Suprapubic skin (tissue), 4 donors: ENCODE results near the gene DNAJC11. TPM values are rescaled to one million over a fixed set of nuclear protein-coding genes. Genes with fewer than 3 reads are reported as not detected.

ENCODE experiments used
- DNase-seq, 2 donors: peaks; one replicate each; pipeline ENCODE4 v3.0.0-alpha.2; 2019; ENCODE audit warnings: low spot score in 2 of 2
- H3K27ac ChIP-seq: fragments of 200-600 bp; sonication (generic); one replicate; pipeline ENCODE4 v1.5.1; 2019
- H3K27me3 ChIP-seq: fragments of 200-600 bp; sonication (generic); one replicate; pipeline ENCODE4 v1.5.1; 2019
- H3K36me3 ChIP-seq: fragments of 200-600 bp; sonication (generic); one replicate; pipeline ENCODE4 v1.5.1; 2019
- H3K4me1 ChIP-seq: fragments of 200-600 bp; sonication (generic); one replicate; pipeline ENCODE4 v1.5.1; 2019
- H3K4me3 ChIP-seq: fragments of 200-600 bp; sonication (generic); one replicate; pipeline ENCODE4 v1.5.1; 2019; ENCODE audit warnings: mild to moderate bottlenecking
- H3K9me3 ChIP-seq: fragments of 200-600 bp; sonication (generic); one replicate; pipeline ENCODE4 v1.5.1; 2019
- CTCF ChIP-seq, 2 donors: fragments of 200-600 bp in 1 of 2; fragments of 450-650 bp in 1 of 2; sonication (generic) in 1 of 2; IDR thresholded peaks; one replicate each; pipeline ENCODE4 v1.5.1; 2016 to 2019; ENCODE audit warnings: antibody characterized with exemption in 2 of 2, mild to moderate bottlenecking in 1 of 2, moderate library complexity in 1 of 2
- EP300 ChIP-seq: sonication (generic); formaldehyde crosslinking; IDR thresholded peaks from one replicate; pipeline ENCODE4 v1.6.1; 2017; ENCODE audit warnings: antibody characterized with exemption
- POLR2A ChIP-seq, 2 donors: fragments of 450-650 bp; IDR thresholded peaks; one replicate each; pipeline ENCODE4 v1.6.1; 2017; ENCODE audit warnings: antibody characterized with exemption in 2 of 2, mild to moderate bottlenecking in 2 of 2, moderate library complexity in 2 of 2
- POLR2AphosphoS5 ChIP-seq, 3 donors: sonication (generic); formaldehyde crosslinking; IDR thresholded peaks; one replicate each; pipeline ENCODE4 v1.6.1; 2017; ENCODE audit warnings: antibody characterized with exemption in 3 of 3
- WGBS: methylation state at CpG from one replicate; pipeline ENCODE4 v1.1.5; 2018; 5-methylcytosine and 5-hydroxymethylcytosine counted together
- total RNA-seq, 4 donors: library from RNA; depleted of rRNA; stranded (reverse); fragments of >200 nt; gene quantifications; one replicate each; pipeline ENCODE4 v1.1.0, GENCODE V29; 2016

The DNAJC11 gene
- total RNA-seq, 4 donors from 2014 or later: 22.9 to 53.0 (median 31.4) TPM

GRCh38 chr1:6658359-6659060 is 43.1 kb downstream of the DNAJC11 start:
- TF ChIP-seq POLR2AphosphoS5 (IDR thresholded peaks at IDR 0.05): no peak
- no peak for TF ChIP-seq EP300
- no peak for TF ChIP-seq POLR2A (IDR thresholded peaks at IDR 0.05)
- no peak for TF ChIP-seq CTCF (IDR thresholded peaks at IDR 0.05)

GRCh38 chr1:6657138-6657537 is 44.5 kb downstream of the DNAJC11 start:
- no peak for DNase-seq
- 86% methylated on average over 4 of the region's 6 CpGs for WGBS
- H3K27ac ChIP-seq: no peak overlapping the region
- no peaks in the 10 kb centered on the region for H3K9me3 ChIP-seq
- no peaks in the 10 kb centered on the region for H3K27me3 ChIP-seq
- no peak overlapping the region for H3K4me3 ChIP-seq
- peaks cover 20% of the 10 kb centered on the region for H3K36me3 ChIP-seq
- no peaks in the 10 kb centered on the region for H3K4me1 ChIP-seq
- no peak for TF ChIP-seq CTCF (IDR thresholded peaks at IDR 0.05)
- no peak for TF ChIP-seq EP300
- no peak for TF ChIP-seq POLR2A (IDR thresholded peaks at IDR 0.05)
- no peak for TF ChIP-seq POLR2AphosphoS5 (IDR thresholded peaks at IDR 0.05)

More at GRCh38 chr1:6658359-6659060, 43.1 kb downstream of the DNAJC11 start:
- WGBS: 87% methylated on average over 5 of the region's 5 CpGs
- DNase-seq: no peak
- no peaks in the 10 kb centered on the region for H3K9me3 ChIP-seq
- no peak overlapping the region for H3K27ac ChIP-seq
- H3K4me3 ChIP-seq: no peak overlapping the region
- no peaks in the 10 kb centered on the region for H3K27me3 ChIP-seq
- no peaks in the 10 kb centered on the region for H3K4me1 ChIP-seq
- peaks cover 6% of the 10 kb centered on the region for H3K36me3 ChIP-seq

GRCh38 chr1:6653436-6654290 is 48.0 kb downstream of the DNAJC11 start:
- no peak for DNase-seq
- Histone ChIP-seq H3K27me3 (no peaks in the 10 kb centered on the region), H3K36me3 (peaks cover 29% of the 10 kb centered on the region), H3K9me3 (no peaks in the 10 kb centered on the region), H3K4me3 (no peak overlapping the region), H3K4me1 (no peaks in the 10 kb centered on the region), H3K27ac (no peak overlapping the region)
- 89% methylated on average over 23 of the region's 23 CpGs for WGBS
- no peak for TF ChIP-seq POLR2A (IDR thresholded peaks at IDR 0.05)
- no peak for TF ChIP-seq CTCF (IDR thresholded peaks at IDR 0.05)
- no peak for TF ChIP-seq POLR2AphosphoS5 (IDR thresholded peaks at IDR 0.05)
- TF ChIP-seq EP300: no peak

- Histone ChIP-seq H3K27ac (no peak overlapping the region), H3K27me3 (no peaks in the 10 kb centered on the region), H3K36me3 (peaks cover 29% of the 10 kb centered on the region), H3K4me3 (no peak overlapping the region), H3K4me1 (no peaks in the 10 kb centered on the region), H3K9me3 (no peaks in the 10 kb centered on the region)
- 92% methylated on average over 6 of the region's 6 CpGs for WGBS
- no peak for TF ChIP-seq POLR2AphosphoS5 (IDR thresholded peaks at IDR 0.05)
- TF ChIP-seq CTCF (IDR thresholded peaks at IDR 0.05): no peak
- no peak for TF ChIP-seq POLR2A (IDR thresholded peaks at IDR 0.05)
- no peak for TF ChIP-seq EP300
- DNase-seq: no peak
Measured at GRCh38 chr1:6652986-6653385, 48.6 kb downstream of the DNAJC11 start.

GRCh38 chr1:6651909-6652308 is 49.7 kb downstream of the DNAJC11 start:
- Histone ChIP-seq H3K9me3 (no peaks in the 10 kb centered on the region), H3K36me3 (peaks cover 29% of the 10 kb centered on the region), H3K27me3 (no peaks in the 10 kb centered on the region), H3K4me1 (no peaks in the 10 kb centered on the region), H3K27ac (no peak overlapping the region), H3K4me3 (no peak overlapping the region)
- no peak for TF ChIP-seq POLR2AphosphoS5 (IDR thresholded peaks at IDR 0.05)
- no peak for TF ChIP-seq POLR2A (IDR thresholded peaks at IDR 0.05)
- no peak for TF ChIP-seq EP300
- TF ChIP-seq CTCF (IDR thresholded peaks at IDR 0.05): no peak
- 93% methylated on average over 15 of the region's 17 CpGs for WGBS
- no peak for DNase-seq
